T follicular helper cell (primary cell): ENCODE results near the gene TNFRSF1A.

Source experiments
- DNase-seq: peaks from one replicate; pipeline ENCODE4 v3.0.0-alpha.2; 2020; ENCODE audit warnings: low read depth

Gene TNFRSF1A

DNA sequence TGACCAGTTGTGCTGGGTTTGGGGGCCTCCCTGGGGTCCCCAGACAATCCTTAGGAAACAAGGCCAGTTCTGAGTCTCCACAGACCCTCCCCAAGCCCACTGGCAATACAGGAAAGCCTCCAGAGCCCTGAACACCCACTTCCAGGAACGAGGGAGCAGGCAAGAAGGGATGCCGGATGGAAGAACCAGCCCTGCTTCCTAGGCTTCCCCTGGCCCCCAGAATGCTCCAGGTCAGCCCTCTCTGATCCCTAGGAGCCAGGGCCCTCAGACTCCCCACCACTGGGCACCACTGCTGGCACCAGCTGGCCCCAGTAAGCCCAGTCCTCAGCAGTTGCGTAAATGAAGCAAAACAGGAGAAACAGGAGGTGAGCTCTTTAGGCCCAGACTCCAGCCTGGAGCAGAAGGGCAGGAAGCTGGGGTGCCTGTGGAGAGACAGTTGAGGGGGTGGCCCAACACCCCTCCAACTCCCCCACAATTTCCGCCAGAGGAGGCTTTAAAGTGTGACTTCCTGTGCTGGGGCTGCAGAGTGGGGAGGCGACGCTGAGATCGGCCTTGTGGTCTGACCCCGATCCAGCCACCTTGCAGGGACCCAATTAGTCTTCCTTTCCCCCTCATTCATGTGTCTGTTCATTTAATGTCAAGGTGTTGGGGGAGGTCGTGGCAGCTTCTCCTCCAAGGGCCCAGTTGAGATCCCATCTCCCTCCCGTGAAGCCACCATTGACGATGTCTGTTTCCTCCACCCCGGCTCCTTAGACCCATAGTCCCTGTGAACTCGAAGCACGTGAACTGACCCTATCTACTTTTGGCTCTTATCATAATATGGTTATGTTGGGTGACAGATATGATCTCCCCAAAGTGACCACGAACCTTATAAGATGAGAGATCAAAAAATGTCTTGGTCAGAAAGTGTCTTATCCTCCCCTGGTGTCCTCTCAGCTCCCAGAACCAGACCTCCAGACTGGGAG, 4.7 kb downstream of the TNFRSF1A start:
- peak; percentile 42 for DNase-seq

GRCh38 chr12:6336079-6336888, 5.6 kb downstream of the TNFRSF1A start:
- DNase-seq = no peak

- DNase-seq = peak; percentile 69
Measured at GRCh38 chr12:6335451-6336078, 6.3 kb downstream of the TNFRSF1A start.

DNA sequence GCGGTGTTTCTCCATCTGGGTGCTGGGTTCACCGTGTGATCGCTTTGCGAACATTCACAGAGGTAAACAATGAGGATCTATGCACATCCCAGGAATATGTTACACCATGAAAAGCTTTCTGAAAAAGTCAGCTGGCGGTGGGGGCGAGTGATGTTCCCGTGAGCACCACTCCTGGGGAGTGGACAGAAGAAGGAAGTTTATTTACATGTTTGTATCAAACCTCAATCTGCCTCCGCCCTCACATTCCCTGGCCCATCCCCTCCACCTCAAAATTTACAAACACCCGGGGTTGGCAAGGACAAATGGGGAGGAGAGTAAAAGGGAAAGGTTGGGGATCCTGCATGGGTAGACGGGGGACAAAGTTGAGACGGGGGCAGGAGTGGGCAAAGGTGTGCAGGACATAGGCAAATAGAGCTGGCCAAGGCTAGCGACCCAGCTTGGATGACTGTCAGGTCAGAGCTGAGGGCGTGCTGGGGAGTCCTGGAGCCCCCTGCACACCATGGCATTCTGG, 6.9 kb downstream of the TNFRSF1A start:
- no peak for DNase-seq

- no peak for DNase-seq
Measured at GRCh38 chr12:6334359-6334758, 7.5 kb downstream of the TNFRSF1A start.

- no peak for DNase-seq
Measured at GRCh38 chr12:6333566-6333965, 8.3 kb downstream of the TNFRSF1A start.

GRCh38 chr12:6333029-6333428, 8.8 kb downstream of the TNFRSF1A start:
- DNase-seq = no peak

DNA sequence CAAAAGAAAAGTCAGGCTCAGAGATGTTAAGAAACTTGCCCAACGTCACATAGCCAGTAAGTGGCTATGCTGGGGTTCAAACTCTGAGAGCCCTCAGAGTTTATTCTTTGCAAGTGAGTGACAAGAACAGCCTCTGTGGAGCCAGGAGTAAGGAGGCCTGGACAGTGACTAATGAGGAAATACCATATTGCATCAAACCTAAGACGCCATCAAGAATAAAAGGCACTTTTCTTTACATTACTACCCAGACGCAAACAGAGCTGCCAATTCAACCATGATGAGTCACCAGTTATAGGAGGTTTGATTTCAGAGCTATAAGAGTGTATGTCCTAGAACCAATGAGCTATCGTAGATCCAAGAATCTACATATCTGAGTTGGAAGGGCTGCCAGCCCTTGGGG, 9.4 kb downstream of the TNFRSF1A start:
- DNase-seq = no peak

DNA sequence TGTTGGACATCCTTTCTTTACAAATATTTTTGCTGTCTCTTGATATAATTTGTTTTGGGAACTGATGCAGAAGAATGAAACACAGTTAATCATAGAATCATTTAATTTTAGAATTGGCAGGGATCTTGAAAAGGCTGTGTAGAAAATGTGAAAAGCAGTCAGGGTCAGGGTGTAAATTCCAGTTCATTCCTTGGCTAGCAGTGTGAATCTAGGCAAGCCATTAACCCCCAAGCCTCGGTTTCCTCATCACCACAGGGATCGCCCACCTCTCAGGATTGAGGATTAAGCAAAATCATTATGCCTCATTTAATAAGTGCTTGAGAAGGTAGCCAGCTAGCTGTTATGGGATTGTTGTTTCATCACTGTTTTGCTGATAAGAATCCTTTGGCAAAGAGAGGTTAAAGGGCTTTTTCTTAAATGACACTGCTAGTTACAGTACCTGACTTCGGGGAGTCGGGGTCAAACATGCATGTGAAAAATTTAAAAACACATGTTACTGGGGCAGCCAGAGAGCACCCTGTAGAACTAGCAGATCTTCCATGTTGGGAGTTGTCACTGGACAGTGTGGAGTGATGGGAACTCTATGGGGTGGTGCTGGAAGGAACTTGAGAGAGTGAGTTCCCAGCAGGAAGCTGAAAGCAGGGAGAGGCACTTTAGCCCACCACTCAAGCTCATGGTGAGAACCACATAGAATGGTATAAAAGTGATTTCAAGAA, 10.7 kb downstream of the TNFRSF1A start:
- DNase-seq = no peak

DNA sequence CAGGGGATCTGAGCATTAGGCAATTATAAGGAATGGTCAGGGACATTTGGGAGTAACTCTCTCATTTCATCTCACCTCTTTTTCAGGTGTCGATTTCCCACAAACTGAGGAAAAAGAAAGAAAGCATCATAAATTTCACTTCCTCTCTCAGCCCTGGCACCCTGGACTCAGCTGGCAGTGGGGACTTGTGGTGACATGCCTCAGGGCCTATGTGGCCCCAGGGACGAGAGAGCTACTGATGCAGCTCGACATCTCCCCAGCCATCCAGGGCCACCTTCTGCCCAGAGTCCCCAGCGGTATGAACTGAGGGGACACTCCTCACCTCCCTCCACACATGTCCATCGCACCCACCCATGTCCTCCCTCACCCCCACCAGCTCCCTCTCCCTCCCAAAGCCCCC, 11.7 kb downstream of the TNFRSF1A start:
- no peak for DNase-seq

GRCh38 chr12:6329703-6330064, 12.2 kb downstream of the TNFRSF1A start:
- no peak for DNase-seq

GRCh38 chr12:6328945-6329702, 12.8 kb downstream of the TNFRSF1A start:
- DNase-seq = no peak

GRCh38 chr12:6328045-6328779, 13.7 kb downstream of the TNFRSF1A start:
- no peak for DNase-seq

DNA sequence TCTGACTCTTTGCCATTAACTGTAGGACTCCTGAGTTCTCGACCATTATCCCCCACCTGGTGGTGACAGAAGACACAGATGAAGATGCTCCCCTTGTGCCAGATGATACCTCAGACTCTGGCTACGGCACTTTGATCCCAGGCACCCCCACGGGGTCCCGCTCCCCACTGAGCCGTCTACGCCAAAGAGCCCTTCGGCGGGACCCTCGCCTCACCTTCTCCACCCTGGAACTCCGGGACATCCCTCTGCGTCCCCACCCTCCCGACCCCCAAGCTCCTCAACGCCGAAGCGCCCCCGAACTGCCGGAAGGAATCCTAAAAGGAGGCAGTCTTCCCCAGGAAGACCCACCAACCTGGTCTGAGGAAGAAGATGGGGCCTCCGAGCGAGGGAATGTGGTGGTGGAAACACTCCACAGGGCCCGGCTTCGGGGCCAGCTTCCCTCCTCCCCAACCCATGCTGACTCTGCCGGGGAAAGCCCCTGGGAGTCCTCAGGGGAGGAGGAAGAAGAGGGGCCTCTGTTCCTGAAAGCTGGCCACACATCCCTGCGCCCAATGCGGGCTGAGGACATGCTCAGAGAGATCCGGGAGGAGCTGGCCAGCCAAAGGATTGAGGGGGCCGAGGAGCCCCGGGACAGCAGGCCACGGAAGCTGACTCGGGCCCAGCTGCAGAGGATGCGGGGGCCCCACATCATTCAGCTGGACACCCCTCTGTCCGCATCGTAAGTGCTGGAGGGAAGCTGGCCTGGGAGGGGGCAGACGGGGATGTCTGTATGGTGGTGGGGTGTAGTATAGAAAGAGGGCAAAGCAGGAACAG, 14.4 kb downstream of the TNFRSF1A start:
- DNase-seq = no peak

DNA sequence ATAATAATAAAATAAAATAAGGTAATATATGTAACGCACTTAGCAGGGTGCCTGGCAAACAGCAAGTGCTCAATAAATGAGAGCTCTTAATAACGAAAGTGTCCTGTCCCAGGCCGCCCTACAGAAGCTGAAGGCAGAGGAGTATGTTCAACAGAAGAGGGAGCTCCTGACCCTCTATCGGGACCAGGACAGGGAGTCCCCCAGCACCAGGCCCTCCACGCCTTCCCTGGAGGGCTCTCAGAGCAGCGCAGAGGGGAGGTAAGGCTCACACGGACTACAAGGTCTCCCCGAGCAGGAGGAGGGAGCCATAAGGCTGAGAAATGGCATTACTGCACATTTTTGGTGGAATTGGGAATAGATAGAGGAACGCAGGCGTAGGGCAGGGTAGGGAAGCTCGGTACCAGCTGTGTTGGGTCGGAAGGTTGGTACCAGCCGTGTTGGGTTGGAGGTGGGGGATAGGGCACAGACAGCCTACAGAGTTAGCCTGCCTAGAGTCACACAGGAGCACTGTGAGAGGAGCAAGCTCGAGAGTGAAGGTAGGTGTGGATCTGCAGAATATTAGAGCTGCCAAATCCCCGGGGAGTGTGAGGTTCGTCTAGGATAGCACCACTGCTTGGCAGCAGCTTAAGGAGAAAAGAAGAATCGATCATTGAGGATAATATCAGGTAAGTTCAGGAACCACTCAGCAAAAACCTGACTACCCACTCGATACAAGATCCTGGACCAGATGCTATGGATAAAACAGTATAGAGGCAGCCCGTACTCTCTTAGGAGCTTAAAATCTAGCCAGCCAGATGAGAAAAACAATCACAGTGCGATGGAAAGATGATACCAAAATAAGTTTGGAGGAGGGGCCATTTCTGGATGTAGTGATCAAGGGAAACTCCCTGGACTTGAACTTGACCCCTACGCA, 15.3 kb downstream of the TNFRSF1A start:
- DNase-seq = no peak

- no peak for DNase-seq
Measured at GRCh38 chr12:6324936-6325750, 16.7 kb downstream of the TNFRSF1A start.

- no peak for DNase-seq
Measured at GRCh38 chr12:6323995-6324711, 17.7 kb downstream of the TNFRSF1A start.
